ENCODE measurements around the gene ANKIB1.

DNA sequence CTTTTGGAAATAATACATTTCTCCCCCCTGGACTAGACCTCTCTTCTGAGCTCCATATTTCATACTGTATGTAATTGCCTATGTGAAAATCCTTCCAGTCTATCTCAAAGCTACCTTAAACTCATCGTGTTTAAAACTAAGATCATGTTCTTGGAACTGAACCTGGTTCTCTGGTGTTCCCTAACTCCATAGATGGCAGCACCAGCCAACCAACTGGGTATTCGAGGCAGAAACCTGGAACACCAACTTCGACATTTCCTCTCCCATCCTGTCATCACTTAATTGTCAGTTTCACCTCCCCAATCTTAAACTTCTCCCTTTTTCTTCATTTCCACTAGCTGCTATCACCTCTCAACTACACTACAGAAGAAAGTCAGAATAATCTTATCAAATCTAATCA is 87.0 kb downstream of the ANKIB1 start:
- TF ChIP-seq, protein P1, sequence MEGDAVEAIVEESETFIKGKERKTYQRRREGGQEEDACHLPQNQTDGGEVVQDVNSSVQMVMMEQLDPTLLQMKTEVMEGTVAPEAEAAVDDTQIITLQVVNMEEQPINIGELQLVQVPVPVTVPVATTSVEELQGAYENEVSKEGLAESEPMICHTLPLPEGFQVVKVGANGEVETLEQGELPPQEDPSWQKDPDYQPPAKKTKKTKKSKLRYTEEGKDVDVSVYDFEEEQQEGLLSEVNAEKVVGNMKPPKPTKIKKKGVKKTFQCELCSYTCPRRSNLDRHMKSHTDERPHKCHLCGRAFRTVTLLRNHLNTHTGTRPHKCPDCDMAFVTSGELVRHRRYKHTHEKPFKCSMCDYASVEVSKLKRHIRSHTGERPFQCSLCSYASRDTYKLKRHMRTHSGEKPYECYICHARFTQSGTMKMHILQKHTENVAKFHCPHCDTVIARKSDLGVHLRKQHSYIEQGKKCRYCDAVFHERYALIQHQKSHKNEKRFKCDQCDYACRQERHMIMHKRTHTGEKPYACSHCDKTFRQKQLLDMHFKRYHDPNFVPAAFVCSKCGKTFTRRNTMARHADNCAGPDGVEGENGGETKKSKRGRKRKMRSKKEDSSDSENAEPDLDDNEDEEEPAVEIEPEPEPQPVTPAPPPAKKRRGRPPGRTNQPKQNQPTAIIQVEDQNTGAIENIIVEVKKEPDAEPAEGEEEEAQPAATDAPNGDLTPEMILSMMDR (IDR thresholded peaks at IDR 0.05), result no peak
- TF ChIP-seq POLR2A (IDR thresholded peaks at IDR 0.05), result no peak
